ENCODE measurements around the gene ATP2C2. TPM values are rescaled to one million over a fixed set of nuclear protein-coding genes. Genes with fewer than 3 reads are reported as not detected.
"Not testable (repeated sequence)": the region's sequence is repeated elsewhere in the genome, so short reads cannot be mapped to it uniquely, and the experiment has no call there.

Gene ATP2C2
- total RNA-seq, 1 experiment from 2014 or later = 4.3 TPM

DNA sequence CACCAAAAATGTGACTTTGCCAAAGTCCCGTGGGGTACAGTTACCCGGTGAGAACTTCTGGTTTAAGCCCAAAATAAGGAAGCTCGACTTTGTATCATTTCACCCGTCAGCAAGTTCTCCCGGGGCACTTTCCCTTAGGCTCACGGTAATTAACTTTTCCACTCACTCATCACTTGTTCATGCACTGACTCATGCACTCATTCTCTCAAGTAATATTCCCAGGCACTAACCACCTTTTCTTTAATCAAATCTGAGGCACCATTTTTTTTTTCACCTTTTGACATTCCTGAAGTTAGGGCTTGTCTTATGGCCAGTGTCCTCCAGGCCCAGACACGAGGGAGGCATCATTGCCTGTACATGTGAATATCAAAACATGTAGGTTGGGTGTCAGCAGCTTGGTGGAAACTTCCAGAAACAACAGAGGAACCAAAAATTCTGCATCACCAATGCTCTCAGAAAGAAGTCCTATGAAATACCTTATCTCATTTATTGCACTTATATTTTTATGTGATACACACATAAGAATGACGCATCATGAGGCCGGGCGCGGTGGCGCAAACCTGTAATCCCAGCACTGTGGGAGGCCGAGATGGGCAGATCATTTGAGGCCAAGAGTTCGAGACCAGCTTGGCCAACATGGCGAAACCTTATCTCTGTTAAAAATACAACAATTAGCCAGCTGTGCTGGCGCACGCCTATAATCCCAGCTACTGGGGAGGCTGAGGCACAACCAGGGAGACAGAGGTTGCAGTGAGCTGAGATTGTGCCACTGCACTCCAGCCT is 36.1 kb upstream of the ATP2C2 start:
- ChIA-PET POLR2A (no interaction called here), CTCF (no interaction called here)
- peaks cover 3% of the 10 kb centered on the region for H3K9me3 Mint-ChIP-seq
- no peaks in the 10 kb centered on the region for H3K27me3 Mint-ChIP-seq (ENCODE audit: low read depth)
- peaks cover 8% of the 10 kb centered on the region for H3K4me1 Mint-ChIP-seq
- DNase-seq (ENCODE audit: low spot score) (no peak), ATAC-seq (no peak)
- TF ChIP-seq TP53 (CRISPR knock-in tag; IDR thresholded peaks at IDR 0.05) = no peak
- no peaks in the 10 kb centered on the region; the same call in 1 of the 2 replicates for H3K36me3 Mint-ChIP-seq
- no peak overlapping the region for H3K27ac Mint-ChIP-seq
- no peak overlapping the region for H3K4me3 Mint-ChIP-seq

DNA sequence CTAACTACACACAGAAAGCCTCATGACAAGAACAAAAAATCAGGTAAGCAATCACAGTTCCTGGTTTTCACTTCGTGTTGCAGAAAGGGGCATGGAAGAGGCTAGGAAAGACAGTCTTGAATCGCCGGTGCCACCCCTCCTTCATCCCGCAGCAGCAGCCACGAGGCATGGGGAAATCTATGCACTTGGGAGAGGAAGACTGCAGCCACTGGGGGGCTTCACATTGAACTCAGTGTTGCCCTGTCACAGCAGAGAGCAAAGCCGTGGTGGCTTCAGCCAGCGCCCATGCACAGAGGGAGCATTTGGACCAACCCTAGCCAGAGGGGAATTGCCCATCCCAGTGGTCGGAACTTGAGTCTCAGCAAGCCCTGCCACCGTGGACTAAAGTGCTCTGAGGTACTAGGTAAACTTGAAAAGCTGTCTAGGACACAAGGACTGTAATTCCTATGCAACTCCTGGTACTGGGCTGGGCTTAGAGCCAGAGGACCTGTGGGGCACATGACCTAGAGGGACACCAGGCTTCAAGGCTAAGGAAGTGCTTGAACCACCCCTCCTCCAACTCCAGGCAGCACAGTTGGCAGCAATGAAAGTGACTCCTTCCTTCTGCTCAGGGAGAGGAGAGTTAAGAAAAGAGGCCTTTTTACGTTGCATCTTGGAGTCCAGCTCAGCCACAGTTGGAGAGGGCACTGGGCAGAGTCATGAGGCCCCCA is 35.2 kb upstream of the ATP2C2 start:
- H3K9me3 Mint-ChIP-seq = peaks cover 8% of the 10 kb centered on the region
- no peak overlapping the region for H3K4me3 Mint-ChIP-seq
- CTCF ChIA-PET = no interaction called here
- H3K27me3 Mint-ChIP-seq (ENCODE audit: low read depth) = no peaks in the 10 kb centered on the region
- no peak overlapping the region for H3K27ac Mint-ChIP-seq
- peak; percentile 28; the same call in 1 of the 2 replicates for ATAC-seq
- H3K36me3 Mint-ChIP-seq = no peaks in the 10 kb centered on the region; the same call in 1 of the 2 replicates
- peaks cover 8% of the 10 kb centered on the region for H3K4me1 Mint-ChIP-seq
- no peak for TF ChIP-seq NFYB (CRISPR knock-in tag; conservative IDR thresholded peaks at IDR 0.05; ENCODE audit: low read depth)
- TF ChIP-seq, protein P1, sequence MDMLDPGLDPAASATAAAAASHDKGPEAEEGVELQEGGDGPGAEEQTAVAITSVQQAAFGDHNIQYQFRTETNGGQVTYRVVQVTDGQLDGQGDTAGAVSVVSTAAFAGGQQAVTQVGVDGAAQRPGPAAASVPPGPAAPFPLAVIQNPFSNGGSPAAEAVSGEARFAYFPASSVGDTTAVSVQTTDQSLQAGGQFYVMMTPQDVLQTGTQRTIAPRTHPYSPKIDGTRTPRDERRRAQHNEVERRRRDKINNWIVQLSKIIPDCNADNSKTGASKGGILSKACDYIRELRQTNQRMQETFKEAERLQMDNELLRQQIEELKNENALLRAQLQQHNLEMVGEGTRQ (CRISPR knock-in tag; IDR thresholded peaks at IDR 0.05) = peak; percentile 43; the same call in 1 of the 2 replicates
- TF ChIP-seq, protein P2, sequence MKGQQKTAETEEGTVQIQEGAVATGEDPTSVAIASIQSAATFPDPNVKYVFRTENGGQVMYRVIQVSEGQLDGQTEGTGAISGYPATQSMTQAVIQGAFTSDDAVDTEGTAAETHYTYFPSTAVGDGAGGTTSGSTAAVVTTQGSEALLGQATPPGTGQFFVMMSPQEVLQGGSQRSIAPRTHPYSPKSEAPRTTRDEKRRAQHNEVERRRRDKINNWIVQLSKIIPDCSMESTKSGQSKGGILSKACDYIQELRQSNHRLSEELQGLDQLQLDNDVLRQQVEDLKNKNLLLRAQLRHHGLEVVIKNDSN (CRISPR knock-in tag; IDR thresholded peaks at IDR 0.05) = peak; percentile 40; the same call in 1 of the 2 replicates
- POLR2A ChIA-PET = no interaction called here
- no peak for DNase-seq (ENCODE audit: low spot score)

DNA sequence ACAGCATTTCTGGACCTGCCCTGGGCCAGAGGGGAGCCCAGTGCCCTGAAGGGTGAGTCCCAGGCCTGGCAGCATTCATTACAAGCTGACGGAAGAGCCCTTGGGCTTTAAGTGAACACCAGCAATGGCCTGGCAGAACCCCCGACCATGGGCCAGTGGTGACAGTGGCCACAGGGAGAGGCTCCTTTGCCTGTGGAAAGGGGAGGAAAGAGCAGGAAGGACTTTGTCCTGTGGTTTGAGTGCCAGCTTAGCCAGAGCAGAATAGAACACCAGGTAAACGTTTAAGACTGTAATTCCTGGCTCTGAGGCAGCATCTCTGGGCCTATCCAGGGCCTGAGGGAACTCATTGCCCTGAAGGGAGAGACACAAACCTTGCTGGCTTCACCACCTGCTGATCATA is 34.3 kb upstream of the ATP2C2 start:
- ChIA-PET POLR2A (no interaction called here), CTCF (no interaction called here)
- Mint-ChIP-seq H3K27me3 (ENCODE audit: low read depth) (no peaks in the 10 kb centered on the region), H3K4me3 (no peak overlapping the region), H3K36me3 (no peaks in the 10 kb centered on the region; the same call in 1 of the 2 replicates), H3K9me3 (peaks cover 8% of the 10 kb centered on the region), H3K27ac (no peak overlapping the region), H3K4me1 (peaks cover 8% of the 10 kb centered on the region)
- ATAC-seq (no peak), DNase-seq (ENCODE audit: low spot score) (no peak)
- TF ChIP-seq OVOL2 (CRISPR knock-in tag; IDR thresholded peaks at IDR 0.05; ENCODE audit: borderline replicate concordance) (no peak), ZNF219 (CRISPR knock-in tag; IDR thresholded peaks at IDR 0.05; ENCODE audit: borderline replicate concordance) (no peak)

DNA sequence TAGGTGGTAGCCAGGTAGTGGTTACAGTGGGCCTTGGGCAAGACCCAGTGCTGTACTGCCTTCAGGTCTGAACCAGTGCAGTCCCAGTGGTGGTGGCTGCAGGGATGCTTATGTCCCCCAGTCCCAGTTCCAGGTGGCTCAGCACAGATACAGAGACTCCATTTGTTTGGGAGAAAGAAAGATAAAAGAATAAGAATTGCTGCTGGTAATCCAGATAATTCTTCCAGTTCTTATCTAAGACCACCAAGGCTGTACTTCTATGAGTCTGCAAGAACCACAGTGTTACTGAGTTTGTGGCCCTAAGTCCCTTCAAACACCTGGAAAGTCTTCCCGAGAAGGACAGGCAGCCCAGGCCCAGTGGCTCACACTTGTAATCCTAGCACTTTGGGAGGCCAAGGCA is 33.9 kb upstream of the ATP2C2 start:
- CTCF ChIA-PET = no interaction called here

DNA sequence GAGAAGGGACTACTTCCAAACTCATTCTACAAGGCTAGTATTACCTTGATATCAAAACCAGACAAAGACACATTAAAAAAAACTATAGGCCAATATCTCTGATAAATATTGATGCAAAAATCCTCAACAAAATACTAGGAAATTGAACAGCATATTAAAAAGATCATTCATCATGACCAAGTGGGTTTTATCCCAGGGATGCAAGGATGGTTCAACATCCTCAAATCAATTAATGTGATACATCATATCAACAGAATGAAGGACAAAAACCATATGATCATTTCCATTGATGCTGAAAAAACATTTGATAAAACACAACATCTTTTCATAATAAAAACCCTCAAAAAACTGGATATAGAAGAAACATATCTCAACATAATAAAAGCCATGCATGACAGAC is 31.1 kb upstream of the ATP2C2 start:
- H3K9me3 Mint-ChIP-seq; H3K4me3 Mint-ChIP-seq; CTCF ChIA-PET; ATAC-seq; H3K27ac Mint-ChIP-seq; H3K4me1 Mint-ChIP-seq; H3K27me3 Mint-ChIP-seq (ENCODE audit: low read depth); POLR2A ChIA-PET; H3K36me3 Mint-ChIP-seq; DNase-seq (ENCODE audit: low spot score): not testable (repeated sequence)

More for the DNA sequence above, 33.9 kb upstream of the ATP2C2 start:
- Mint-ChIP-seq H3K4me3 (no peak overlapping the region), H3K4me1 (peaks cover 7% of the 10 kb centered on the region), H3K27ac (no peak overlapping the region), H3K27me3 (ENCODE audit: low read depth) (no peaks in the 10 kb centered on the region), H3K36me3 (no peaks in the 10 kb centered on the region; the same call in 1 of the 2 replicates), H3K9me3 (peaks cover 8% of the 10 kb centered on the region)
- DNase-seq (ENCODE audit: low spot score) = no peak
- POLR2A ChIA-PET = no interaction called here
- no peak for ATAC-seq
- TF ChIP-seq, protein P3, sequence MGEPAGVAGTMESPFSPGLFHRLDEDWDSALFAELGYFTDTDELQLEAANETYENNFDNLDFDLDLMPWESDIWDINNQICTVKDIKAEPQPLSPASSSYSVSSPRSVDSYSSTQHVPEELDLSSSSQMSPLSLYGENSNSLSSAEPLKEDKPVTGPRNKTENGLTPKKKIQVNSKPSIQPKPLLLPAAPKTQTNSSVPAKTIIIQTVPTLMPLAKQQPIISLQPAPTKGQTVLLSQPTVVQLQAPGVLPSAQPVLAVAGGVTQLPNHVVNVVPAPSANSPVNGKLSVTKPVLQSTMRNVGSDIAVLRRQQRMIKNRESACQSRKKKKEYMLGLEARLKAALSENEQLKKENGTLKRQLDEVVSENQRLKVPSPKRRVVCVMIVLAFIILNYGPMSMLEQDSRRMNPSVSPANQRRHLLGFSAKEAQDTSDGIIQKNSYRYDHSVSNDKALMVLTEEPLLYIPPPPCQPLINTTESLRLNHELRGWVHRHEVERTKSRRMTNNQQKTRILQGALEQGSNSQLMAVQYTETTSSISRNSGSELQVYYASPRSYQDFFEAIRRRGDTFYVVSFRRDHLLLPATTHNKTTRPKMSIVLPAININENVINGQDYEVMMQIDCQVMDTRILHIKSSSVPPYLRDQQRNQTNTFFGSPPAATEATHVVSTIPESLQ (CRISPR knock-in tag; IDR thresholded peaks at IDR 0.05) = no peak
- no peak for TF ChIP-seq TEAD4 (CRISPR knock-in tag; IDR thresholded peaks at IDR 0.05)
- no peak for TF ChIP-seq CBFB (CRISPR knock-in tag; IDR thresholded peaks at IDR 0.05; ENCODE audit: low read depth)
- TF ChIP-seq, protein P4, sequence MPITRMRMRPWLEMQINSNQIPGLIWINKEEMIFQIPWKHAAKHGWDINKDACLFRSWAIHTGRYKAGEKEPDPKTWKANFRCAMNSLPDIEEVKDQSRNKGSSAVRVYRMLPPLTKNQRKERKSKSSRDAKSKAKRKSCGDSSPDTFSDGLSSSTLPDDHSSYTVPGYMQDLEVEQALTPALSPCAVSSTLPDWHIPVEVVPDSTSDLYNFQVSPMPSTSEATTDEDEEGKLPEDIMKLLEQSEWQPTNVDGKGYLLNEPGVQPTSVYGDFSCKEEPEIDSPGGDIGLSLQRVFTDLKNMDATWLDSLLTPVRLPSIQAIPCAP (CRISPR knock-in tag; IDR thresholded peaks at IDR 0.05) = no peak

Data from WTC11 (cell line).